GM19395 (cell line): ENCODE data around the gene DPT.

Source experiments
- ATAC-seq: cut with Tn5 transposase; IDR thresholded peaks from one replicate; pipeline ENCODE4 v1.9.1; 2021; ENCODE audit warnings: mild to moderate bottlenecking, moderate library complexity; ENCODE audit not compliant: unreplicated experiment

DPT gene

GRCh38 chr1:168736520-168736919, 7.5 kb upstream of the DPT start:
- no peak for ATAC-seq

GRCh38 chr1:168735974-168736373, 7.0 kb upstream of the DPT start:
- ATAC-seq: no peak

- ATAC-seq: no peak
These were observed 5.9 kb upstream of the DPT start for GRCh38 chr1:168734946-168735345.

GRCh38 chr1:168734271-168734670, 5.3 kb upstream of the DPT start:
- ATAC-seq: no peak

GRCh38 chr1:168733241-168733640, 4.2 kb upstream of the DPT start:
- no peak for ATAC-seq

GRCh38 chr1:168732736-168733135, 3.7 kb upstream of the DPT start:
- no peak for ATAC-seq

- ATAC-seq: no peak
These were observed 2.4 kb upstream of the DPT start for GRCh38 chr1:168731244-168731953.

GRCh38 chr1:168729405-168729802, 398 bp upstream of the DPT start:
- ATAC-seq: no peak

- no peak for ATAC-seq
These were observed 2.3 kb downstream of the DPT start for GRCh38 chr1:168726719-168727118.

GRCh38 chr1:168726281-168726680, 2.7 kb downstream of the DPT start:
- ATAC-seq: no peak

- no peak for ATAC-seq
These were observed 3.2 kb downstream of the DPT start for GRCh38 chr1:168725831-168726230.

GRCh38 chr1:168725060-168725459, 3.9 kb downstream of the DPT start:
- no peak for ATAC-seq

- ATAC-seq: no peak
These were observed 6.0 kb downstream of the DPT start for GRCh38 chr1:168723000-168723399.

- no peak for ATAC-seq
These were observed 8.2 kb downstream of the DPT start for GRCh38 chr1:168720839-168721238.

- peak; percentile 88 for ATAC-seq
These were observed 9.5 kb downstream of the DPT start for GRCh38 chr1:168719306-168720111.

GRCh38 chr1:168717906-168718891, 10.8 kb downstream of the DPT start:
- no peak for ATAC-seq

GRCh38 chr1:168714012-168714411, 15.0 kb downstream of the DPT start:
- no peak for ATAC-seq

- no peak for ATAC-seq
These were observed 19.3 kb downstream of the DPT start for GRCh38 chr1:168709405-168710363.

GRCh38 chr1:168708698-168709404, 20.2 kb downstream of the DPT start:
- no peak for ATAC-seq
